HepG2 (cell line): ENCODE measurements around the gene KCNQ2. TPM values are rescaled to one million over a fixed set of nuclear protein-coding genes. Genes with fewer than 3 reads are reported as not detected.

Source experiments
- HNRNPK ChIP-seq: fragments of 200-400 bp; formaldehyde crosslinking; IDR thresholded peaks from 2 replicates; pipeline ENCODE4 v1.6.1; 2018; ENCODE audit warnings: low read length, low read depth, moderate library complexity, mild to moderate bottlenecking; ENCODE audit not compliant: poor library complexity, severe bottlenecking
- HOXA3 ChIP-seq: sonication (generic); formaldehyde crosslinking; IDR thresholded peaks from 2 replicates; pipeline ENCODE4 v1.5.0; 2020; ENCODE audit warnings: missing genetic modification reagents
- MAF1 ChIP-seq: sonication (generic); formaldehyde crosslinking; IDR thresholded peaks from 2 replicates; pipeline ENCODE4 v1.5.0; 2020; ENCODE audit warnings: missing genetic modification reagents, borderline replicate concordance
- PRPF4 ChIP-seq: fragments of 200-400 bp; formaldehyde crosslinking; IDR thresholded peaks from 2 replicates; pipeline ENCODE4 v1.6.1; 2016; ENCODE audit warnings: low read length, low read depth; ENCODE audit not compliant: poor library complexity, severe bottlenecking
- SIN3A ChIP-seq: IDR thresholded peaks from 2 replicates; pipeline ENCODE4 v1.6.1; 2011; ENCODE audit warnings: low read depth, mild to moderate bottlenecking, control low read depth, low read length, borderline replicate concordance
- SNAPC4 ChIP-seq: sonication (generic); formaldehyde crosslinking; IDR thresholded peaks from 2 replicates; pipeline ENCODE4 v1.4.0; 2020; ENCODE audit warnings: mild to moderate bottlenecking, missing genetic modification reagents
- STAT5B ChIP-seq: sonication (generic); formaldehyde crosslinking; IDR thresholded peaks from 2 replicates; pipeline ENCODE4 v1.4.0; 2020; ENCODE audit warnings: missing genetic modification reagents
- TBP ChIP-seq: sonication (generic); formaldehyde crosslinking; IDR thresholded peaks from 2 replicates; pipeline ENCODE4 v1.5.0; 2020; ENCODE audit warnings: missing genetic modification reagents
- ZSCAN20 ChIP-seq: sonication (generic); formaldehyde crosslinking; IDR thresholded peaks from 2 replicates; pipeline ENCODE4 v1.4.0; 2020; ENCODE audit warnings: missing genetic modification reagents, mild to moderate bottlenecking, borderline replicate concordance
- polyA plus RNA-seq, 8 experiments: library from polyadenylated mRNA; depleted of rRNA in 3 of 8; stranded (reverse) in 7 of 8; unstranded in 1 of 8; fragments of >200 nt; fragmentation: Illumina TruSeq in 4 of 8; extraction: Trizol in 4 of 8; gene quantifications; 2 replicates each; pipeline versions ENCODE4 v1.2.1 to v1.2.3, GENCODE V29; 2011 to 2016; ENCODE audit warnings: low read depth in 4 of 8, missing spikeins in 1 of 8, mixed read lengths in 1 of 8; ENCODE audit not compliant: insufficient read depth in 1 of 8
- total RNA-seq, 5 experiments: library from RNA; depleted of rRNA; stranded (reverse); fragments of >200 nt; fragmentation: Illumina TruSeq; extraction: Trizol; gene quantifications; 2 replicates each; pipeline ENCODE4 v1.2.3, GENCODE V29; 2016; ENCODE audit warnings: low read depth in 1 of 5
- TF ChIP-seq, protein P1 (sequence below): sonication (generic); formaldehyde crosslinking; IDR thresholded peaks from 2 replicates; pipeline ENCODE4 v1.4.0; 2020; ENCODE audit warnings: mild to moderate bottlenecking, missing genetic modification reagents
- TF ChIP-seq, protein P2 (sequence below): sonication (generic); formaldehyde crosslinking; conservative IDR thresholded peaks from 2 replicates; pipeline ENCODE4 v1.4.0; 2020; ENCODE audit warnings: missing genetic modification reagents
- TF ChIP-seq, protein P3 (sequence below): sonication (generic); formaldehyde crosslinking; IDR thresholded peaks from 2 replicates; pipeline ENCODE4 v1.4.0; 2020; ENCODE audit warnings: missing genetic modification reagents, borderline replicate concordance
- TF ChIP-seq, protein P4 (sequence below): sonication (generic); formaldehyde crosslinking; IDR thresholded peaks from 2 replicates; pipeline ENCODE4 v1.5.0; 2020; ENCODE audit warnings: missing genetic modification reagents
- TF ChIP-seq, protein P5 (sequence below): fragments of 450-650 bp; IDR thresholded peaks from 2 replicates; pipeline ENCODE4 v1.6.1; 2017; ENCODE audit warnings: mild to moderate bottlenecking

KCNQ2 gene
- total and polyA plus RNA-seq, 2 of the 13 experiments (the other 11 are each of a cell fraction or from before 2014, with no cell fraction given) = not detected

DNA sequence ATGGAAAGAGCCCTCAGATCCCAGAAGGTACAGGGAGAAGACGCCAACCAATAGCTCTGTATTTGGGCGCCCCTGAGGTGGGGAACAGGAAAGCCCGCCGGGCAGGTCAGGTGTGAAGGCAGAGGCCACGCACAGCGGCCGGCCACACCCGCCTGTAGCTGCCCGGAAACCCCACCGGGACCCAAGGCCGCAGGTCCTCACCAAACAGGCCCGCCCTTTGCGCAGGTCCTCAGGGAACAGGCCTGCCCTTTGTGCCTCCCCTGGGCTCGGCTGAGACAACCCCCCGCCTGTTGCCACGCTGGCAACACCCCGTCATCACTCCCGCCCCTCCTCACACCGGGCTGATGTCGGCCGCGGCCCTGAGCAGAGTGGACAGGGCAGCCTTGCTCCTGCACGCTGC lies 66.4 kb downstream of the KCNQ2 start (continued):
- TF ChIP-seq, protein P1, sequence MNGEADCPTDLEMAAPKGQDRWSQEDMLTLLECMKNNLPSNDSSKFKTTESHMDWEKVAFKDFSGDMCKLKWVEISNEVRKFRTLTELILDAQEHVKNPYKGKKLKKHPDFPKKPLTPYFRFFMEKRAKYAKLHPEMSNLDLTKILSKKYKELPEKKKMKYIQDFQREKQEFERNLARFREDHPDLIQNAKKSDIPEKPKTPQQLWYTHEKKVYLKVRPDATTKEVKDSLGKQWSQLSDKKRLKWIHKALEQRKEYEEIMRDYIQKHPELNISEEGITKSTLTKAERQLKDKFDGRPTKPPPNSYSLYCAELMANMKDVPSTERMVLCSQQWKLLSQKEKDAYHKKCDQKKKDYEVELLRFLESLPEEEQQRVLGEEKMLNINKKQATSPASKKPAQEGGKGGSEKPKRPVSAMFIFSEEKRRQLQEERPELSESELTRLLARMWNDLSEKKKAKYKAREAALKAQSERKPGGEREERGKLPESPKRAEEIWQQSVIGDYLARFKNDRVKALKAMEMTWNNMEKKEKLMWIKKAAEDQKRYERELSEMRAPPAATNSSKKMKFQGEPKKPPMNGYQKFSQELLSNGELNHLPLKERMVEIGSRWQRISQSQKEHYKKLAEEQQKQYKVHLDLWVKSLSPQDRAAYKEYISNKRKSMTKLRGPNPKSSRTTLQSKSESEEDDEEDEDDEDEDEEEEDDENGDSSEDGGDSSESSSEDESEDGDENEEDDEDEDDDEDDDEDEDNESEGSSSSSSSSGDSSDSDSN (CRISPR knock-in tag) = peak; percentile 32; the same call in 1 of the 2 replicates
- TF ChIP-seq TBP (CRISPR knock-in tag) = no peak
- TF ChIP-seq, protein P2, sequence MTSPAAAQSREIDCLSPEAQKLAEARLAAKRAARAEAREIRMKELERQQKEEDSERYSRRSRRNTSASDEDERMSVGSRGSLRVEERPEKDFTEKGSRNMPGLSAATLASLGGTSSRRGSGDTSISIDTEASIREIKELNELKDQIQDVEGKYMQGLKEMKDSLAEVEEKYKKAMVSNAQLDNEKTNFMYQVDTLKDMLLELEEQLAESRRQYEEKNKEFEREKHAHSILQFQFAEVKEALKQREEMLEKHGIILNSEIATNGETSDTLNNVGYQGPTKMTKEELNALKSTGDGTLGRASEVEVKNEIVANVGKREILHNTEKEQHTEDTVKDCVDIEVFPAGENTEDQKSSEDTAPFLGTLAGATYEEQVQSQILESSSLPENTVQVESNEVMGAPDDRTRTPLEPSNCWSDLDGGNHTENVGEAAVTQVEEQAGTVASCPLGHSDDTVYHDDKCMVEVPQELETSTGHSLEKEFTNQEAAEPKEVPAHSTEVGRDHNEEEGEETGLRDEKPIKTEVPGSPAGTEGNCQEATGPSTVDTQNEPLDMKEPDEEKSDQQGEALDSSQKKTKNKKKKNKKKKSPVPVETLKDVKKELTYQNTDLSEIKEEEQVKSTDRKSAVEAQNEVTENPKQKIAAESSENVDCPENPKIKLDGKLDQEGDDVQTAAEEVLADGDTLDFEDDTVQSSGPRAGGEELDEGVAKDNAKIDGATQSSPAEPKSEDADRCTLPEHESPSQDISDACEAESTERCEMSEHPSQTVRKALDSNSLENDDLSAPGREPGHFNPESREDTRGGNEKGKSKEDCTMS (CRISPR knock-in tag) = no peak
- TF ChIP-seq HNRNPK = no peak
- TF ChIP-seq PRPF4 = no peak
- TF ChIP-seq, protein P3, sequence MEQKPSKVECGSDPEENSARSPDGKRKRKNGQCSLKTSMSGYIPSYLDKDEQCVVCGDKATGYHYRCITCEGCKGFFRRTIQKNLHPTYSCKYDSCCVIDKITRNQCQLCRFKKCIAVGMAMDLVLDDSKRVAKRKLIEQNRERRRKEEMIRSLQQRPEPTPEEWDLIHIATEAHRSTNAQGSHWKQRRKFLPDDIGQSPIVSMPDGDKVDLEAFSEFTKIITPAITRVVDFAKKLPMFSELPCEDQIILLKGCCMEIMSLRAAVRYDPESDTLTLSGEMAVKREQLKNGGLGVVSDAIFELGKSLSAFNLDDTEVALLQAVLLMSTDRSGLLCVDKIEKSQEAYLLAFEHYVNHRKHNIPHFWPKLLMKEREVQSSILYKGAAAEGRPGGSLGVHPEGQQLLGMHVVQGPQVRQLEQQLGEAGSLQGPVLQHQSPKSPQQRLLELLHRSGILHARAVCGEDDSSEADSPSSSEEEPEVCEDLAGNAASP (CRISPR knock-in tag) = no peak
- no peak for TF ChIP-seq HOXA3 (CRISPR knock-in tag)
- no peak for TF ChIP-seq SIN3A
- TF ChIP-seq, protein P4, sequence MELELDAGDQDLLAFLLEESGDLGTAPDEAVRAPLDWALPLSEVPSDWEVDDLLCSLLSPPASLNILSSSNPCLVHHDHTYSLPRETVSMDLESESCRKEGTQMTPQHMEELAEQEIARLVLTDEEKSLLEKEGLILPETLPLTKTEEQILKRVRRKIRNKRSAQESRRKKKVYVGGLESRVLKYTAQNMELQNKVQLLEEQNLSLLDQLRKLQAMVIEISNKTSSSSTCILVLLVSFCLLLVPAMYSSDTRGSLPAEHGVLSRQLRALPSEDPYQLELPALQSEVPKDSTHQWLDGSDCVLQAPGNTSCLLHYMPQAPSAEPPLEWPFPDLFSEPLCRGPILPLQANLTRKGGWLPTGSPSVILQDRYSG (CRISPR knock-in tag) = no peak
- TF ChIP-seq STAT5B (CRISPR knock-in tag) = no peak
- TF ChIP-seq, protein P5, sequence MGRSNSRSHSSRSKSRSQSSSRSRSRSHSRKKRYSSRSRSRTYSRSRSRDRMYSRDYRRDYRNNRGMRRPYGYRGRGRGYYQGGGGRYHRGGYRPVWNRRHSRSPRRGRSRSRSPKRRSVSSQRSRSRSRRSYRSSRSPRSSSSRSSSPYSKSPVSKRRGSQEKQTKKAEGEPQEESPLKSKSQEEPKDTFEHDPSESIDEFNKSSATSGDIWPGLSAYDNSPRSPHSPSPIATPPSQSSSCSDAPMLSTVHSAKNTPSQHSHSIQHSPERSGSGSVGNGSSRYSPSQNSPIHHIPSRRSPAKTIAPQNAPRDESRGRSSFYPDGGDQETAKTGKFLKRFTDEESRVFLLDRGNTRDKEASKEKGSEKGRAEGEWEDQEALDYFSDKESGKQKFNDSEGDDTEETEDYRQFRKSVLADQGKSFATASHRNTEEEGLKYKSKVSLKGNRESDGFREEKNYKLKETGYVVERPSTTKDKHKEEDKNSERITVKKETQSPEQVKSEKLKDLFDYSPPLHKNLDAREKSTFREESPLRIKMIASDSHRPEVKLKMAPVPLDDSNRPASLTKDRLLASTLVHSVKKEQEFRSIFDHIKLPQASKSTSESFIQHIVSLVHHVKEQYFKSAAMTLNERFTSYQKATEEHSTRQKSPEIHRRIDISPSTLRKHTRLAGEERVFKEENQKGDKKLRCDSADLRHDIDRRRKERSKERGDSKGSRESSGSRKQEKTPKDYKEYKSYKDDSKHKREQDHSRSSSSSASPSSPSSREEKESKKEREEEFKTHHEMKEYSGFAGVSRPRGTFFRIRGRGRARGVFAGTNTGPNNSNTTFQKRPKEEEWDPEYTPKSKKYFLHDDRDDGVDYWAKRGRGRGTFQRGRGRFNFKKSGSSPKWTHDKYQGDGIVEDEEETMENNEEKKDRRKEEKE = no peak
- TF ChIP-seq MAF1 (CRISPR knock-in tag) = no peak
- TF ChIP-seq ZSCAN20 (CRISPR knock-in tag) = no peak
- 0 out of 2 replicates have a peak, but pooled peaks have one; percentile 39 for TF ChIP-seq SNAPC4 (CRISPR knock-in tag)
